ENCODE data around the gene FYN.

FYN gene

DNA sequence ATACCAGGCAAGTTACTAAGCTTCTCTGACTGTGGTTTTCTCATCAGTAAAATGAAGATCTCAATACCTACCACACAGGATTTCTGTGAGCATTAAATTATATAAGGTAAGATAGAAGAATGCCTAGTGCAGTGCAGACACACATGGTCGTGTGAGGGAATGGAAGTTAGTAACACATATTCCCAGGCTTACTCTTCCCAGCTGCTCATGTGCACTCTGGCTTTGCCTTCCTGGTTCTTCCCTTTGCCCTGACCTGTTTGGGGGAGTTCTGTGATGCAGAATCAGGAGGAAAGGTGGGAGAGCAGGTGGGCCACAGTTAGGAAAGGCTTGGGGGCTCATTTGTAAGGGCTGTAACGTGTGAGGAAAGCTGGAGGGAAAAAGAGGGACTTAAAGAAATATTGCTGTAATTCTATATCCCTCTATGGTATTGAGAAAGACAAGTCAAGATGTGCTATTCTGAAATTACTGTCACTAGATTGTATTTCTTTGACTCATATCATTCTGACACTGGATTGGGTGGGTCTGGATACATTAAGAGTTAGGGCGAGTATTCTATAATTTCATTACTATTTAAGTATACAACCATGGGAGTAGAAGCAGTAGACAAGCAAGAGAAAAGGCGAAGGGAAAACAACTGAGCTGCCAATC, 47.7 kb downstream of the FYN start:
- no peak overlapping the region for H3K9ac ChIP-seq (ENCODE audit: low read length)
- H3K27me3 ChIP-seq (ENCODE audit: control insufficient read depth, insufficient read depth, low read length) = no peaks in the 10 kb centered on the region
- no peak overlapping the region for H3K27ac ChIP-seq (ENCODE audit: low read length)
- H3K9me3 ChIP-seq (ENCODE audit: control insufficient read depth, low read depth, low read length) = no peaks in the 10 kb centered on the region
- H3K4me3 ChIP-seq (ENCODE audit: low read length) = no peak overlapping the region
- no peaks in the 10 kb centered on the region for H3K36me3 ChIP-seq (ENCODE audit: control insufficient read depth, low read depth, low read length)
- H3K4me1 ChIP-seq (ENCODE audit: control insufficient read depth, low read depth, low read length) = no peaks in the 10 kb centered on the region

DNA sequence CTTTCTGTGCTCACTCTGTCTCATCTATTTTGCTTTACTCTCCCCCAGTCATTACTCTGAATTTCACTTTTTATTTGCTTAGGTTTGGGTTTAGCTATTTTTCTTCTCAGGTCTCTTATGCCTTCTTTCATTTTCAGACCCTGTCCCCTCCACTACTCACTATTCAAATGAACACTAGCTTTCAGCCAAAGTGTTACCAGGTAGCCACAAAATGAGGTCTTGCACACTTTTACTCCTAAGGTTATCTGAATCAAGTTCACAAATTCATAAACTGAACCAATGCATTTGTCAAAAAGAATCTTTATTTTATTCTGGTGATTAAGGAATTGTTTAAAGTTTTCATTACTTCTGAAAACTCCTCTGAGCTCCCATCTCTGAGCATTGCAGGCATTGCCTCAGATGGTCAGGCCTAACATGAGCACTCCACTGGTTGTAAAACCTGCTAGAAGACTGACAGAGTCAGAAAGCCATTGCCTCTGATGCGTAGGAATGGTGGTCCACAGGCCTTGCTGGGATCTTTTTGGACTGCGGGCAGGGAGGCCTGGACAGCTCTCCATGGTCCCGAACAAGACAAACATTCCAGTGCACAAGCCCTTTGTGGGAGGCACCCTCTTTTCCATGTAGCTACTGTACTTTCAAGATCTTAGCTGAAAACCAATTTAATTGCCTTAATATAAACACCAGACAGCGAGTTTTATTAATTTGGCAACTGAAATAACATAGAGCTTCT, 48.5 kb downstream of the FYN start:
- H3K9me3 ChIP-seq (ENCODE audit: control insufficient read depth, low read depth, low read length) = no peaks in the 10 kb centered on the region
- H3K4me1 ChIP-seq (ENCODE audit: control insufficient read depth, low read depth, low read length) = no peaks in the 10 kb centered on the region
- no peaks in the 10 kb centered on the region for H3K27me3 ChIP-seq (ENCODE audit: control insufficient read depth, insufficient read depth, low read length)
- no peak overlapping the region for H3K27ac ChIP-seq (ENCODE audit: low read length)
- no peaks in the 10 kb centered on the region for H3K36me3 ChIP-seq (ENCODE audit: control insufficient read depth, low read depth, low read length)
- H3K9ac ChIP-seq (ENCODE audit: low read length) = no peak overlapping the region
- no peak overlapping the region for H3K4me3 ChIP-seq (ENCODE audit: low read length)

GRCh38 chr6:111823831-111824607, 49.2 kb downstream of the FYN start:
- Histone ChIP-seq H3K36me3 (ENCODE audit: control insufficient read depth, low read depth, low read length) (no peaks in the 10 kb centered on the region), H3K27me3 (ENCODE audit: control insufficient read depth, insufficient read depth, low read length) (no peaks in the 10 kb centered on the region), H3K27ac (ENCODE audit: low read length) (no peak overlapping the region), H3K9me3 (ENCODE audit: control insufficient read depth, low read depth, low read length) (peaks cover 4% of the 10 kb centered on the region), H3K9ac (ENCODE audit: low read length) (no peak overlapping the region), H3K4me3 (ENCODE audit: low read length) (no peak overlapping the region), H3K4me1 (ENCODE audit: control insufficient read depth, low read depth, low read length) (no peaks in the 10 kb centered on the region)

- Histone ChIP-seq H3K27ac (ENCODE audit: low read length) (no peak overlapping the region), H3K4me1 (ENCODE audit: control insufficient read depth, low read depth, low read length) (no peaks in the 10 kb centered on the region)
Observed at GRCh38 chr6:111823012-111823411, 50.2 kb downstream of the FYN start.

DNA sequence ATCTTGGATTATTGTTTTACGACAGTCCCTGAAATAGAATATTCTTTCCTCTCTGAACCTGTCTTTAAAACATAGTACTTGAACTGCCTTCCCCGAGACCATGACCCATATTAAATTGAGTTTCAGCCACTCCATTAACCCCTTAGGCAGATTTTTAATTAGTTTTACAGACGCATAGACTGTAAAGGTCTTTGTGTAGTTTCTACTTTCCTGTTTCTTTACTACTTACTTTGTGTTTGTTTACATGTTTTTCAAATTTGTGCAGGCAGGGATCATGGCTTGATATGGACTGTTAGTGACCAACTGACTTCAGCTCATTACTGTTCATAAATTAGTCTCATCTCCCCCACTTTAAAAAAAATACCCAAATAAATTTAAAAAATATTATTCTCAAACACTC, 53.8 kb downstream of the FYN start:
- Histone ChIP-seq H3K27me3 (ENCODE audit: control insufficient read depth, insufficient read depth, low read length) (no peaks in the 10 kb centered on the region), H3K4me3 (ENCODE audit: low read length) (no peak overlapping the region), H3K9me3 (ENCODE audit: control insufficient read depth, low read depth, low read length) (peaks cover 4% of the 10 kb centered on the region), H3K4me1 (ENCODE audit: control insufficient read depth, low read depth, low read length) (no peaks in the 10 kb centered on the region), H3K9ac (ENCODE audit: low read length) (no peak overlapping the region), H3K27ac (ENCODE audit: low read length) (no peak overlapping the region), H3K36me3 (ENCODE audit: control insufficient read depth, low read depth, low read length) (no peaks in the 10 kb centered on the region)

More at GRCh38 chr6:111823012-111823411, 50.2 kb downstream of the FYN start:
- H3K36me3 ChIP-seq (ENCODE audit: control insufficient read depth, low read depth, low read length) = no peaks in the 10 kb centered on the region
- H3K9ac ChIP-seq (ENCODE audit: low read length) = no peak overlapping the region
- H3K27me3 ChIP-seq (ENCODE audit: control insufficient read depth, insufficient read depth, low read length) = no peaks in the 10 kb centered on the region
- no peak overlapping the region for H3K4me3 ChIP-seq (ENCODE audit: low read length)
- peaks cover 4% of the 10 kb centered on the region for H3K9me3 ChIP-seq (ENCODE audit: control insufficient read depth, low read depth, low read length)

- H3K36me3 ChIP-seq (ENCODE audit: control insufficient read depth, low read depth, low read length) = no peaks in the 10 kb centered on the region
- peaks cover 4% of the 10 kb centered on the region for H3K9me3 ChIP-seq (ENCODE audit: control insufficient read depth, low read depth, low read length)
- no peaks in the 10 kb centered on the region for H3K4me1 ChIP-seq (ENCODE audit: control insufficient read depth, low read depth, low read length)
- H3K4me3 ChIP-seq (ENCODE audit: low read length) = no peak overlapping the region
- H3K27ac ChIP-seq (ENCODE audit: low read length) = no peak overlapping the region
- no peak overlapping the region for H3K9ac ChIP-seq (ENCODE audit: low read length)
- H3K27me3 ChIP-seq (ENCODE audit: control insufficient read depth, insufficient read depth, low read length) = no peaks in the 10 kb centered on the region
Observed at GRCh38 chr6:111818539-111819226, 54.6 kb downstream of the FYN start.

GRCh38 chr6:111817451-111818120, 55.7 kb downstream of the FYN start:
- Histone ChIP-seq H3K9me3 (ENCODE audit: control insufficient read depth, low read depth, low read length) (peaks cover 4% of the 10 kb centered on the region), H3K4me1 (ENCODE audit: control insufficient read depth, low read depth, low read length) (no peaks in the 10 kb centered on the region), H3K27me3 (ENCODE audit: control insufficient read depth, insufficient read depth, low read length) (no peaks in the 10 kb centered on the region), H3K27ac (ENCODE audit: low read length) (no peak overlapping the region), H3K4me3 (ENCODE audit: low read length) (no peak overlapping the region), H3K36me3 (ENCODE audit: control insufficient read depth, low read depth, low read length) (no peaks in the 10 kb centered on the region), H3K9ac (ENCODE audit: low read length) (no peak overlapping the region)

DNA sequence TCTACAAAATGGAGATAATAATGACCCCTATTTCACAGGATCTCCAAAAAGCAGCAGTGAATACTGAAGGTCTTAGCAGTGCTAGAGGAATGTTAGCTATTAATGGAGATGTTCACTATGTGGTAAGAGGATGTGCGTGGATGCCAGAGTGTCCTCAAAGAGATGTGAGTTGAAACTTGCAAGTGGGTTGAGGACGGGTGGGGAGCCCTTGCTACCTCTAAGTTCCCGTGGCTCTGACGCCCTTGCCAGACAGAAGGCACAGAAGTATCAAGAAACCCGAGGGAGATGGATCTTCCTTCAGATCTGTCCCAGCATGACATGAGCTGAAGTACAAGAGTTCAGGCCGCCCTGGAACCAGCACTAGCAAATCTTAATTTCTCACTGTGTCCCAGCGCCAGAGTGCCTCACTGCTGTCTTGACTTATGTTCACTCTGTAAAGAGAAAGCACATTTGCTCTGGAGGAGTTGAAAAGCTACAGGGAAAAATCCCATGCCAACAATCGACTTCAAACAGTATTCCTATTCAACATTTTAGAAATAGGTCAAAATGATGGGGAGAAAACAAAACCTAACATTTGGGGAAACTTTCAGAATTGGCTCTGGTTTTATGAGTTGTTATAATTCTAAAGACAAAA, 59.5 kb downstream of the FYN start:
- no peak overlapping the region for H3K27ac ChIP-seq (ENCODE audit: low read length)
- H3K4me1 ChIP-seq (ENCODE audit: control insufficient read depth, low read depth, low read length) = no peaks in the 10 kb centered on the region
- no peaks in the 10 kb centered on the region for H3K9me3 ChIP-seq (ENCODE audit: control insufficient read depth, low read depth, low read length)
- H3K27me3 ChIP-seq (ENCODE audit: control insufficient read depth, insufficient read depth, low read length) = no peaks in the 10 kb centered on the region
- no peak overlapping the region for H3K4me3 ChIP-seq (ENCODE audit: low read length)
- no peak overlapping the region for H3K9ac ChIP-seq (ENCODE audit: low read length)
- no peaks in the 10 kb centered on the region for H3K36me3 ChIP-seq (ENCODE audit: control insufficient read depth, low read depth, low read length)

GRCh38 chr6:111813237-111813636, 60.0 kb downstream of the FYN start:
- no peaks in the 10 kb centered on the region for H3K9me3 ChIP-seq (ENCODE audit: control insufficient read depth, low read depth, low read length)
- H3K27ac ChIP-seq (ENCODE audit: low read length) = no peak overlapping the region
- no peaks in the 10 kb centered on the region for H3K27me3 ChIP-seq (ENCODE audit: control insufficient read depth, insufficient read depth, low read length)
- no peak overlapping the region for H3K9ac ChIP-seq (ENCODE audit: low read length)
- H3K4me1 ChIP-seq (ENCODE audit: control insufficient read depth, low read depth, low read length) = no peaks in the 10 kb centered on the region
- no peaks in the 10 kb centered on the region for H3K36me3 ChIP-seq (ENCODE audit: control insufficient read depth, low read depth, low read length)
- no peak overlapping the region for H3K4me3 ChIP-seq (ENCODE audit: low read length)

DNA sequence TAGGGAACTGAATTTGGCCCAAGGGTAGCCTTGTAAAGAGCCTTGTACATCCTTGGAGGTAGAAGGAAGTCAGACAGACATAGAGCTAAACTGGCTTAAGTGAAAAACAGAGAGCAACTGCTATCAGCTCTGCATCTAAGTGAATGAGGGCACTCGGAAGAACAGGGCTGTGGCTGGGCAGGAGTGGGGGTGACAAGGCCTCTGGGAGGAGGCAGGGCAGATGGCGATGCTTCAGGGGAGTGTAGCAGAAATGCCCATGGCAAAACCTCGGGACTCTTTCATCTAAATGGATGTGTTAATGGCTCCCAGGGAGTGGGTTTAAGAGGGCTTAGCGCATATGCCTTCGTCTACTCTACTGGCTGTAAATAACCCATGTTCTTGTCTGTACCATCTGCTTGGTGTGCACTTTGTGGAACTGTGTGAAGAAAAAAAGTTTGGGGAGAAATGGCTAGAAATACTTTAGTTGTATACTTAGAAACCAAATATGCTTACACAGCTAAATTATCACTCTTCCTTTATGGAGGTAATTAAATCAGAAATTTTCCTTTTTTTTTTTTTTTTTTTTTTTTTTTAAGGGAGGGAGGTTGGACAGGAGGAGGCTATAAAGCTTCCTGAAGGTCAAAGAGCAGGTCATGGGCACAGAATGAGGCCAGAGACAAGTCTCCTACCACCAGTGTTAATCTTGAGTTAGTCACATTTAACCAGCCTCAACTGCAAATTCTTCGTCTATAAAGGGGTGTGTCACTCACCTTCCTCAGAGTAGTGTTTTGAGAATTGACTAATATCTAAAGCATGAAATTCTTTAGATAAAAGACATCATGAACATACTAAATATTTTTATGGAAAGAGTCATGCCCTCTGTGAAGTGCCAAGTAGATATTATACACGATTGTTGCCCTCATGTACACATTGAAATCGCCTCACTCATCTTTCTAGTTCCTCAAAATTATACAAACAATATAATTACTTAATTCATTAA, 60.9 kb downstream of the FYN start:
- Histone ChIP-seq H3K4me3 (ENCODE audit: low read length) (no peak overlapping the region), H3K4me1 (ENCODE audit: control insufficient read depth, low read depth, low read length) (no peaks in the 10 kb centered on the region), H3K27me3 (ENCODE audit: control insufficient read depth, insufficient read depth, low read length) (no peaks in the 10 kb centered on the region), H3K9me3 (ENCODE audit: control insufficient read depth, low read depth, low read length) (no peaks in the 10 kb centered on the region), H3K9ac (ENCODE audit: low read length) (no peak overlapping the region), H3K36me3 (ENCODE audit: control insufficient read depth, low read depth, low read length) (no peaks in the 10 kb centered on the region), H3K27ac (ENCODE audit: low read length) (no peak overlapping the region)

Data from iPS-18a (cell line).